Panc1 (cell line): ENCODE results near the gene FBXL12.

ENCODE experiments used
- CTCF ChIP-seq: fragments of 450-650 bp; IDR thresholded peaks from 2 replicates; pipeline ENCODE4 v1.5.1; 2017; ENCODE audit warnings: mild to moderate bottlenecking
- REST ChIP-seq, 2 experiments: IDR thresholded peaks; 2 replicates each; pipeline ENCODE4 v1.6.1; 2011 to 2012; ENCODE audit warnings: low read depth in 2 of 2, control low read depth in 1 of 2, low read length in 1 of 2, mild to moderate bottlenecking in 1 of 2, moderate library complexity in 1 of 2; ENCODE audit not compliant: insufficient read depth in 1 of 2
- SIN3A ChIP-seq: IDR thresholded peaks from 2 replicates; pipeline ENCODE4 v1.6.1; 2012; ENCODE audit warnings: low read depth, mild to moderate bottlenecking, low read length, moderate library complexity, borderline replicate concordance; ENCODE audit not compliant: insufficient read depth

GRCh38 chr19:9818734-9819595 is at the start of gene FBXL12:
- TF ChIP-seq CTCF: no peak
- no peak for TF ChIP-seq SIN3A
- TF ChIP-seq REST (IDR thresholded peaks at IDR 0.05; ENCODE audit: insufficient read depth in 1 of 2, low read depth in 2 of 2, low read length in 1 of 2): no peak
